NCI-H128 (cell line): ENCODE measurements around the gene TMEM184B.

Experiments used
- DNase-seq: peaks from one replicate; lab custom pipeline; 2025; ENCODE audit not compliant: unreplicated experiment; lab: John Stamatoyannopoulos, UW

Gene TMEM184B

DNA sequence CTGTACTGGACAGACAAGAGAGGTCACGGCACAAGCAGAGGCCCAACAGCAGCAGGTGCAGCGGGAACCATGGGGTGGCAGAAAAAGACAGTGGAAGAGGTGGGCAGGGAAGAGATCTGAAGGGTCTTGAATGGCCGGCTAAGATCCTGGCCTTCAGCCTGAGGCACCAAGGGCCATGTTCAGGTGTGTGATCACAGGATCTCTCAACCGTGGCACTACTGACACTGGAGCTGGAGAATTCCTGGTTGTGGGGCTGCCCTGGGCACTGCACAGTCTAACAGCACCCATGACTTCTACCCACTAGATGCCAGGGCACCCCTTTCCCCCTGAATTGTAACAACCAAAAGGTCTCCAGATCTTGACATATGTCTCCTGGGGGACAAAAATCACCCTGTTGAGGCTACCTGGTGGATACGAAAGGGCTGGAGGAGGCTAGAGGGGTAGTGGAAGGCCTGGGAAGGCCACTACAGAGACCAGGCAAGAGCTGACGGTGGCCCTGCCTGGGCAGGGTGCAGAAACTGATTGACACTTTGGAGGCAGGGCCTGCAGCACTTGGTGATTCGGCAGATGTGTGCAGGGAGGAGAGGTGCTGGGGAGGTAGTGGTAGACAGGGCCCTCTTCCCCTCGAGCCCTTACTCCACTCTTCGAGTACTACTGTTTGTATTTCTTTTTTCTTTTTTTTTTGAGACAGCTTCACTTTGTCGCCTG, 36.1 kb upstream of the TMEM184B start:
- DNase-seq, result no peak

DNA sequence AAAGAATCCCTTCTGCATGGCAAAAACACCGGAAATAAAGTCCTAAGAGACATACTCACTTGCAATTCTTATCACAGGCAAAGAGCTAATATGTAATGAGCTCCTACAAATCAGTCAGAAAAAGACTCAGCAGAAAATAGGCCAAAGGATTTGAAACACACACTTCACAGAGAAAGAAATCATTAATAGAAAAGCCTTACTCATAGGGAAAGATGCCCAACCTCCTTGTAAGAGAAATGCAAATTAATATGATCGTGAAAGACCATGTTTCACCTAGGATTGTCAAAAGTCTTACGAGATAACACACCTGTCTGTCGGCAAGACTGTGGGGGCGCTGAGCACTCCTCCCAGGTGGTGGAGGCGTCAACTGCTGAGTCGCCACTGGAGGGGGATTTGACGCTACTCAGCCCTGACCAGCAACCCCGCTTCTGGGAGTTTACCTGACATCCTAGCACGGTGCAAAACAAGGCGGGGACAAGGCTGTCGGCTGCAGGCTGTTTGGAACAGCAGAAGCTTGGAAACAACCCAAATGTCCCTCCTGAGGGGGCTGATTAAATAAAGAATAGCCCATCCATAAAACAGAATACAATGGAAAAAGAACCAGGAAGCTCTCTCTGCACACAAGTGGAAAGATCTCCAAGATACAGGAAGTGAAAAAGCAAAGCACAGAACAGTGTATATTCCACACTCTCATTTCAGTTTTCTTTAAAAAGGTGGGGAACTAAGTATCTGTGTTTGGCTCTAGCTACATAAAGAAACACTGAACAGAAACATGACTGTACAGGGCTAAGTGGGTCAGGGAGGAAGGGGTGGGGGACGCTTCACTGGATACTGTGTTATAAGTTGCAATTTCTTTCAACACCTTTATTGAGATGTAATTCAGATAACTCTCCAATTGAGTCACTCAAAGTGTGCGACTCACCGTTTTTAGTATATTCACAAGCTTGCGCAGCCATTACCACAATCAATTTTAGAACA, 33.0 kb upstream of the TMEM184B start:
- DNase-seq, result no peak

DNA sequence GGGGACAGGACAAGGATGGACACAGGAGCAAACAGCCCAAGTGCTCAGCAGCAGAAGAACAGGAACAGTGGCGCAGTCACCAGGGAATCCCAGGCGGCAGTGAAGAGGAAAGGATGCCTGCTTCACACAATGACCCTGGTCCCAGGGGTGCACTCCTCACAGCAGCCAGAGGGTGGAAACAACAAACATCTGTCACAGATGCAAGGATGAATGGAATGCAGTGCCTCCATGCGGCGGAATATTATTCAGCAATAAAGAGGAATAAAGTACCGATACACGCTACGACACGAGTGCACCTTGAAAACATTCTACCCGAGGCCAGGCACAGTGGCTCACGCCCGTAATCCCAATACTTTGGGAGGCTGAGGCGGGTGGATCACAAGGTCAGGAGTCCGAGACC, 31.7 kb upstream of the TMEM184B start:
- no peak for DNase-seq

DNA sequence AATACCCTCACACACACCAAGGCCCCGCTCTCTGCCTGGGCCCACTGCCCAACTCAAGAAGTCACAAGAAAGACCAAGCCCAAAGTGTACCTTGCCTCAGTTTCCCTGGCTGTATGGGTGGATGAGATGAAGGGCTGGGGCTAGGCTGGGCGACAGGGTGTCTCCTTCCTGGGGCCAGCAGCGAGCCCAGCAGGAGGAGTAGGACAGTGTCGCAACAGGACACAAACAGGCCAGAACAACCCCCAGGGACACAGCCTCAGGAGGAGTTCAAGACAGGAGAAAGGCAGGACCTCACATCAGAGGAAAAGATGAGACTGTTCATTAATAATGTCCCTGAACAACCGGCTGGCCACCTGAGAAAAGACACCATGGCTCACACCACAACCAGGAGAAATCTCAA, 31.2 kb upstream of the TMEM184B start:
- no peak for DNase-seq

DNA sequence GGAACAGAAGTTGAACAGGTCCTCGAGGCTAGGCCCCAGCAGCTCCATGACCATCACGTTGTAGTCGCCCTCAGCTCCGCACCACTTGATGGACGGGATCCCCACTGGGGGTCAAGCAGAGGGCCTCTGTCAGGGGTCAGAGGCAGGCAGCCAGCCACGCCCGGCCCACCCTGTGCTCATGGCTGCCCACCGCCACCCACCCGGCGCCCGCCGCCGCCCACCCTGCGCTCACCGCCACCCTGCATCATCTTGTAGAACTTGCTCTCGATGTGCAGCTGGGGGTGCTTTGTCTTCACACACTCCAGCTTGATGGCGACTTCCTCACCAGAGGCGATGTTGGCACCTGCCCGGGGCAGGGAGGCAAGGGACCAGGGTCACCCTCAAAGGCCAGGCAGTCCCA, 30.1 kb upstream of the TMEM184B start:
- DNase-seq, result no peak

DNA sequence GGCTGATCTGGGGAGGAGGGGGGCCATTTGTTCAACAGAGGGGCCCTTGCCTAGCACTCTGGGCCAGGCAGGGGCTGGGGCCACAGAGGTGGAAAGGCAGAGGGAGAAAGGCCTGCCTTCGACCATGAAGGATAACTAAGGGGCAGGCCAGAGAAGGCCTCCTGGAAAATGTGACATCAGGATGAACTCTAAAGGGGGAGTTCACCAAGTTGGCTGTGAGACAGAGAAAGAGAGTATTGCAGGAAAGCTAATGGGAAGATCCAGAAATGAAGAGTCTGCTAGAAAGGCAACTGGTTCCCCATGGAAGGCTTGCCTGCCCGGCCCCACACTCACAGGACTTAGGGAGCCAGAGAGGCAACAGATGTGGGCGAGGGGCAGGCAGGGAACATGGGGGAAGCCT, 28.1 kb upstream of the TMEM184B start:
- DNase-seq, result no peak

DNA sequence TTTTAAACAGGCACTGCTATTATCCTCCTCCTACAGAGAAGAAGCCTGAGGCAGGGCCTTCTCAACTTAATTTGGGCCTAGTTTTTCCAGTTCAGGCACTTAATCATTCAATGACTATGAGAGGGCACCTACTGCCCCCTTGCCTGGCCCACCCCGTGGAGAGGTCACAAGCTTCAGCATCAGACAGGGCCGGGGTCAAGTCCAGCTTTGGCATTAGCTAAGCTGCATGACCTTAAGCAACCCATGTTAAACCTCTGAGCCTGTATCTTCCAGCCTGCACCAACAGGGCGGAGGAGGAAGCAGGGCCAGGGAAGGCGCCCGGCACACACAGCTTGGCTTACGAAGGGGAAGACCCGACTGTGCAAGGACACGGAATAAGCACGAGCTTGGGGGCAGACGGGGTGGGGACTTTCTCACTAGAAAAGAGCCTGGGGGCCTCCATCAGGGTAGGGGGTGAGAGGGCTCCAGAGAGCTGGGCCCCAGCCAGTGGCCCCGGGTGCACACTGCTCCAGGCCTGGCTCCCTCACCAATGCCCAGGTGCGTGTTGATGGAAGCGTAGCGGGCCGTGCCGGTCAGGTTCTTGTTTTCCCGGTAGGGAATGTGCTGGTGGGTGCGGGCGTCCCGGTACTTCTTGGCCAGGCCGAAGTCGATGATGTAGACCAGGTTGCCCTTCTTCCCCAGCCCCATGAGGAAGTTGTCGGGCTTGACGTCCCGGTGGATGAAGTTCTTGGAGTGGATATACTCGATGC, 27.6 kb upstream of the TMEM184B start:
- DNase-seq, result no peak

DNA sequence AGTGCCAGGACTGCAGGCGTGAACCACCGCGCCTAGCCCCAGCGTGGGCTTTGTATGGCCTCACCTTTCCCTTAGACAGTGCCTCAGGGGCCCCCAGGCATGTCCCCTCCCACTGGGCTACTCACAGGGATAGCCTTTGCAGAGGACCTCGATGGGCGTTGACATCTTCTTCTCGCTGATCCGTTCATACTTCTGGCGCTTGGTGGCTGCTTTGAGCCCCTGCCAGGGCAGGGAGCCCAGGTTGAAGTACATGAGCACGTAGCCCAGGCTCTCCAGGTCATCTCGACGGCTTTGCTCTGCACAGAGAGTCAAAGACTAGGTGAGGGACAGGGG, 26.9 kb upstream of the TMEM184B start:
- no peak for DNase-seq

DNA sequence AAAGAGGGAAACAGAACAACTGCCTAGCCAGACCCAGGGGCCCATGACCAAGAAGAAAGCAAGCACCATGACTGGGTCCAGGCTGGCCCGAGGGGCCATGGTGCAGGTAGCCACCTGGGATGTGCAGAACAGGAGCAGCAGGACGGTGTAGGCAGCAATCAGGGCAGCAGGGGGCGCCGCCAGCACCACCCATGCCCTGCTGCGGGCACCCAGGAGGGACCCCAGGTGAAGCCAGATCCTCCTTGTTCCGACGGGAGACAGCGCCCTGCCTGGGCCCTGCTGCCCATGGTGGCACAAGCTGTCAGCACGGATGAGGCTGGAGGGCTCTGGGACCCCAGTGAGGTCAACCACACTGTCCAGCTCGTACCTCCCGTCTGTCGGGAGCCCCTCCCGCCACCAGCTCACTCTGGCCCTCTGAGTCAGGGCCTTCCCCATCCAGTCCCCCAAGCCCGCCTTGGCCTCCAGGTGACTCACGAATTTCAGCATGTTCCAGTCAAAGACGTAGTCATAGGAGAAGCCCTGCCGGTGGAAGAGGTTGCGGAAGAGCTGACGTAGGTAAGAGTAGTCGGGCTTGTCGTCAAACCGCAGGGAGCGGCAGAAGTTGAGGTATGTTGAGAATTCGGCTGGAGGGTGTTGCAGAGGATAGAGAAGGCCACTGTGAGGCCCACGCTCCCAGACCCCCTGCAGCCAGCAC, 25.6 kb upstream of the TMEM184B start:
- no peak for DNase-seq

DNA sequence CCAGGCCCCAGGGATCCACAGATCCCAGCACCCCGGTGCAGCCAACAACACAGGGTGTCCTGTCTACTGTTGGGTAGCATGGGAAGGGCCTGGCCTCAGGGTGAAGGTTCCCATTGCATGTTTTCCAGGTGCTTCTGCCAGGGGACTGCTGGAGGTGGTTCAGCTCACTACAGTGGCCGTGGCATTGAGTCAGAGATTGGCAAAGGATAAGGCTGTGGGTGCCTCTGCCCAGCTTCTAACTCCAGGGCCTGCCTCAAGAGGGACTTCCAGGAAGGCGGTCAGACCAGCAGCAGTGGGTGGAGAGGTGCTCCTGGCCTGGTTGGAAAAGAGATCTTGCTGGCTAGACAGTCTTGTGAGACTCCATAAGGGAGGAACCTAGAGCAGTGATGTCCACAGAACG, 23.6 kb upstream of the TMEM184B start:
- no peak for DNase-seq

DNA sequence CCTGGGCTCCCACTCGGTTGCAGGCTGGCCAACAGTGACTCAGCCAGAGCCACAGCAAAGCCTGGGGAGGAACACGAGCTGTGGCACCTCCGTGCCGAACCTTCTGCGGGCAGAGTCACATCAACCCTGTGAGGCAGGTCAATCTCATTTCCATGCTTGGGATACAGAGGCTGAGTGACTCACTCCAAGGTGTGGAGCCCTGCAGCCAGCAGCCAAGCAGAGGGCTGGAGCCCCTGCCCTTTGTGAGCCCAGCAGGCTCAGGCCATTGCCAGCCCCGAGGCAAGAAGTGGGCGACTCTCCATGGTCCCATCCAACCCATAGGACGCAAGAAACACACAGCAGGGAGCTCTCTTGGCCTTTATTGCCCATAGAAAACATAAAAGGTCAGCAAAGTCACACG, 23.1 kb upstream of the TMEM184B start:
- DNase-seq, result no peak

DNA sequence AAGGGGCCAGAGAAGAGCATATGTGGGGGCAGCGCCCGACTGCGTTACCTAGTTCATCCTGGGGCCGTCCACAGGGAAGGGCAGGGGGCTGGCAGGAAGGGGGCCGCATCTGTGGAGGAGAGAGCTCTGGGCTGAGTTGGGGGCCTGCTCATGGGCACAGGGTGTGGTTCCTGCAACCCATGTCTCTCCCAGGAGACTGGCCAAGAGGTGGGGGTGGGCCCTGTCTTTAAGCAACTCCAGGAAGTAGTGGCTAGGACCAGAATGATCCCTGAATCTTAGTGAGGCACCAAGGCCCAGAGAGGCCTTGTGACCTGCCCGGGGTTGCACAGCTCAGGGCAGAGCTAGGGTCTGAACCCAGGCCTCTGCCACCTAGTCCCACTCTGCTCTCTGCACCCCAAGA, 22.5 kb upstream of the TMEM184B start:
- no peak for DNase-seq

DNA sequence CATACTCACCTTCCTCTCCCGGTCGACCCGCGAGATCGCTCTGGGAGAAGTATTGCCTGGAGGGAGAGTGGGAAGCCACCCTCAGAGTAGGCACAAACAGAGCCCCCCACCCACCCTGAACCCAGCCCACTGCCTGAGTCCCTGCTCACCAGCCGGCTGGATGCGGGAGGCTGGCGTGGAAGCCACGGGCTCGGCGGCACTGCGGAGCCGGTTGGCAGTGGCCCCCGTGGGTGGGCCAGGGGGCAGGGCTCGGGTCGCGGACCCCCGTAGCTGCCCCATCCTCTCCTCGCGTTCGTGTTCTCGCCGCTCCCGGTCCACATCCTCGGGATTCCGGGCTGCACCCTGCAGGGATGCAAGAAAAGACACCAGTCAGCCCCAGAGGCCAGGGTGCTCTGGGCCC, 21.4 kb upstream of the TMEM184B start:
- no peak for DNase-seq

DNA sequence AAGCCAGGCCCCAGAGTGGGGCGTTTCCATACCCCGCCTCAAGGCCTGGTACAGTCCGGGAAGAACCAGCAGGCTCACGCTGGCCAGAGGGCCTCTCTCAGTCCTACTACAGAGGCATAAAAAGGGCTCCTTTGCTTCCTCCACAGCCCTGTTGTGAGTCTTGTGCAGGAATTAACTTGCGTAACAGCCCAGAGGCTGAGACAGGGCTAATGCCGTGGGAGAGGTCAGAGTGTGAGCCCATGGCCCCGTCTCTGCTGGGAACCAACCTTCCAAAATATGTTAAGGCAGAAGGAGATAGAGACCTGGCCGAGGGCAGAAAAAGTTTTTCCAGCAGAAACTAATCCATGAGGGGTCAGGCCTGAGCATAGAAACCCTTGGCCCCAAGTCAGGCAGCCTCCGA, 19.9 kb upstream of the TMEM184B start:
- DNase-seq, result no peak

DNA sequence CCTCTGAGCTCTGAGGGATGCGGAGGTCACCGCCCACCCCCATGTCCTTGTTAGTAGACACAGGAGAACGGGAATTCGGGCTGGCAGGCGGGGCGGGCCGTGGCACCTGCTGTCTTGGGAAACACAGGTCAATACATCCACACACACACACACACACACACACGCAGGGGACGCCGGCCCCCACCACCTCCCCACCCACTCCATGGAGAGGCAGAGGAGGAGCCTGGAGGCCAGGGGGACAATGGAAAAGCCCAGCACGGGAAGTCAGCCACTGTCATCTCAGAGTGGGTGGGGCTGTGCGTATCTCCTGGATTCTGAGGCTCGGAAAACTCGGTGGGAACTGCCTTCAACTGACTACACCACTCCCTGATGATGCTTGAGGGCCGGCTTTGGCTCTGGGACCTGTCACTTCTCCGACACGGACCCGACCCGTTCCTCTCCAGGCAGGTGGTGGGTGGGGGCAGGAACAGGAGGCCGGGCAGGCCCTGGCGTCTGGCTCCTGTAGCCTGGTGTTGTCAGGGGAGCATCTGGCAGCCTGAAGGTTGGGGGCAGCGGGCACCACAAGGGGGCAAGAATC, 18.5 kb upstream of the TMEM184B start:
- no peak for DNase-seq

DNA sequence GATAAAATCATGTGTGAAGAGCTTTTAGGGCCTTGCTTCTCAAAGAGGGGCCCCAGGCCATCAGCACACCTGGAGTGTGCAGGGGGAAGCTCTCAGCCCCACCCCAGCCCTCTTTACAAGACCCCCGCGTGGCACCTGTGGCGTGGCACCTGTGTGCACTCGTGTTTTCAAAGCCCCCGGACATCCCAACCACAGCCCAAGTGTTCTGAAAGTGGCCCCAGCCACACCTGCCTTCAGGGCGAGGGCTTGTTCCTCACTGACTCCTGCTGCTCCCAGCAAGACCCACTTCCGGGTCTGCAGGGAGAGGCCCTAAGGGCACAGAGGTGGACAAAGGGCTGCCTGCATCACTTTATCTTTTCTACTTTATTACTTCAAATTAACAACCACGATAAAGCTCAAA, 17.5 kb upstream of the TMEM184B start:
- DNase-seq, result no peak

DNA sequence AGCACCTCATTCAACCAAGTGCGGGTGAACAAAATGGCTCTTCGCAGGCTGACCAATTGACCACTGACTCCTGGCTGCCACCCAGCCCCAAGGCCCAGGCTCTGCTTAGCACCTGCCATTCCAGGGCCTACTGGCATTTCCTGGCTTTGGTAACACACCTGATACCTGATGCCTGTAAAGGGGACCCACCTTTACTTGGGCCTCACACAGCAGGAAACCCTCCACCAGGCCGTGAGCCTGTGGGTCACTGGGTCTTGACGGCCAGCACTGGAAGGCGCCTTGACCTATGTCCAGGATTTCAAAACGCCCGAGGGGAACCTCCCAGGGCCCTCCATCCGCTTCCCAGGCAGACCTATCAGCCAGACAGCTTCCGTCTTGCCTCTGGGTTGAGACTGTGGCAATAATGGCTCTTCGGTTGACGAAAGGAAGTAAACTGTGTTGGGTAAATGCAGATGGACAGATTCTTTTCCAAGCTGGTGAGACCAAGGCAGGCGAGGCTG, 16.8 kb upstream of the TMEM184B start:
- DNase-seq, result no peak

DNA sequence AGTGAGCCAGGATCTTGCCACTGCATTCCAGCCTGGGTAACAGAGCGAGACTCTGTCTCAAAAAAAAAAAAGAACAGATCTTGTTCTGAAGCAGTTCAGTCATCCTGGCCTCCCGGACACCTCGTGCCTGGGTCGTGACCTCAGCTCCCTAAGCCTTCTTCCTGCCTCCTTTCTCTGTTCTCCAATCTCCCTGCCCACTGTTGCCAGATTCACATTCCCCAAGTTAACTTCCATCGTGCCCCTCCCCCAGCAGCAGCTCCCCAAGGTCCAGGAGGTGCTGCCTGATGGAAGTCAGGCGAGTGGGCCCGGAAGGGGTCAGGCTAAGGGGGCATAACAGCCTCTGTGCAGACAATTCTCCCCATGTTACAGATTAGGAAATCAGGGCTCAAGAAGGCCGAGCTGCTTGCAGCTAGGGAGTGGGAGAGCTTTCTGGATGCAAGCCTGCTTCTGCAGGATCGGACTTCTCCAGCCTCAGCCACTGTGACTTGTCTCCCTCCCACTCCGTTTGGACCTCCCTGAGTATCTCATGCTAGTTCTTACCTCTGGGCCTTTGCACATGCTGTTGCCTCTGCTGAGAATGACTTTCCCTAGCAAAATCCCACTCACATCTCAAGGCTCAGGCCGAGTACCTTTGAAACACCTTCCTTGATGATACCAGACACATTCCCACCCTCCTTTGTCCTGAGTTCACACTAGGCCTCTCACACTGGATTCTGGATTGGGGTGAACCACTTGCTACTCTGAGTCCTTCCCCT, 14.3 kb upstream of the TMEM184B start:
- no peak for DNase-seq

DNA sequence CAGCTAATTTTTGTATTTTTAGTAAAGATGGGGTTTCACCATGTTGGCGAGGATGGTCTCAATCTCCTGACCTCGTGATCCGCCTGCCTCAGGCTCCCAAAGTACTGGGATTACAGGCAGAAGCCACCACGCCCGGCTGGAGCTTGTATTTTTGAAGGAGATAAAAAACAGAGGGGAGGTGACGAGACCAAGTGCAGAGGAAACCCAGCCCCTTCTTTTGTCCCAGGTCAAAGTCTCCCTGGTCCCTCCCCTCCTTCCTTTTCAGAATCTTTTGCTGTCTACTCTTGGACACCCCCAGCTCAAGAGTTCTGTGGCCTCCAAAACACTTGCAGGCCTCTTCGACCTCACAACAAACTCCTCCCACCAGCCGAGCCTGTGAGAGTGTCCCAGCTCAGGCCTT, 12.2 kb upstream of the TMEM184B start:
- DNase-seq, result no peak

DNA sequence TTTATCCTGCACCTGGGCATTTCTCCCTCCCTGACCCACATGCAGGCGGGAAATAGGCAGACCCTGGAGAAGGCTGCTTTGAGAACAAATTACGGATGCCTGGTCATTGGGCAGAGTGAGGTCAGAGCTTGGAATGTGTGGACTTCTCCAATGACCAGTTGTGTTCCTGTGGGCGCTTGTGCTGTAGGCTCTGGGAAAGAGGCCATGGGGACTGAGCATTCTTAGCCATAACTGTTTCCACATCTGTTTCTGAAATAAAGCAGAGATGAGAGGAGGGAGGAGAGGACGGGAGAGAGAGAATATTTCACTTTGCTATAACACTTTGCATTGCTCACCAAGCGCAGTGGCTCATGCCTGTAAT, 11.2 kb upstream of the TMEM184B start:
- DNase-seq, result no peak
